PC-9 (cell line): Measurements from ENCODE around the gene SUGCT. TPM values are rescaled to one million over a fixed set of nuclear protein-coding genes. Genes with fewer than 3 reads are reported as not detected.
"Not testable (repeated sequence)": the region's sequence is repeated elsewhere in the genome, so short reads cannot be mapped to it uniquely, and the experiment has no call there.

Experiments used
- BruUV-seq: library from RNA; stranded (reverse); fragments of 400-500 nt; replicated peaks from 2 replicates; lab custom pipeline; 2021; lab: Mats Ljungman, UMichigan
- CTCF ChIA-PET: fragments of 300-600 bp; sonication (Branson Sonifier 250); formaldehyde crosslinking; loops from one replicate; lab custom pipeline; 2022; ENCODE audit warnings: antibody characterized with exemption; lab: Charles Lee
- POLR2A ChIA-PET: fragments of 300-600 bp; sonication (Branson Sonifier 250); formaldehyde crosslinking; loops from one replicate; lab custom pipeline; 2022; ENCODE audit warnings: antibody characterized with exemption; ENCODE audit not compliant: unreplicated experiment; lab: Charles Lee
- DNase-seq, 2 experiments: peaks; one replicate each; pipeline versions ENCODE4 v3.0.0 to v3.0.0-alpha.2; 2015 to 2022; ENCODE audit warnings: mixed read lengths in 1 of 2
- H2AFZ ChIP-seq: fragments of 200-600 bp; sonication (generic); 2 replicates; pipeline ENCODE4 v1.8.1; 2017; ENCODE audit warnings: antibody characterized with exemption
- H3F3A ChIP-seq: fragments of 200-600 bp; sonication (generic); 2 replicates; pipeline ENCODE4 v1.8.1; 2017; ENCODE audit warnings: antibody characterized with exemption, mild to moderate bottlenecking, low read depth; ENCODE audit not compliant: insufficient read depth
- H3K27ac ChIP-seq: fragments of 200-600 bp; sonication (generic); 2 replicates; pipeline ENCODE4 v1.6.1; 2016; ENCODE audit warnings: mixed run types
- H3K27me3 ChIP-seq: fragments of 200-600 bp; sonication (generic); 2 replicates; pipeline ENCODE4 v1.6.1; 2016; ENCODE audit warnings: low read depth, mixed run types; ENCODE audit not compliant: insufficient read depth
- H3K36me3 ChIP-seq: fragments of 200-600 bp; sonication (generic); 2 replicates; pipeline ENCODE4 v1.6.1; 2016; ENCODE audit warnings: low read depth, mixed run types
- H3K4me1 ChIP-seq: fragments of 200-600 bp; sonication (generic); replicated peaks from 2 replicates; pipeline ENCODE4 v1.6.1; 2016; ENCODE audit warnings: mixed run types; ENCODE audit not compliant: insufficient read depth
- H3K4me2 ChIP-seq: fragments of 200-600 bp; sonication (generic); 2 replicates; pipeline ENCODE4 v1.6.1; 2017; ENCODE audit warnings: mixed run types
- H3K4me3 ChIP-seq: fragments of 200-600 bp; sonication (generic); 2 replicates; pipeline ENCODE4 v1.6.1; 2016; ENCODE audit warnings: mixed run types
- H3K79me2 ChIP-seq: fragments of 200-600 bp; sonication (generic); 2 replicates; pipeline ENCODE4 v1.6.1; 2017; ENCODE audit warnings: low read depth, mixed run types
- H3K9me2 ChIP-seq: fragments of 200-600 bp; sonication (generic); 2 replicates; pipeline ENCODE4 v1.8.1; 2017; ENCODE audit warnings: mild to moderate bottlenecking; ENCODE audit not compliant: insufficient read depth
- H3K9me3 ChIP-seq: fragments of 200-600 bp; sonication (generic); 2 replicates; pipeline ENCODE4 v1.8.1; 2016; ENCODE audit warnings: low read depth; ENCODE audit not compliant: insufficient read depth
- H4K20me1 ChIP-seq: fragments of 200-600 bp; sonication (generic); 2 replicates; pipeline ENCODE4 v1.8.1; 2017; ENCODE audit not compliant: insufficient read depth
- EZH2 ChIP-seq: fragments of 200-600 bp; sonication (generic); IDR thresholded peaks from 2 replicates; pipeline ENCODE4 v1.8.0; 2017; ENCODE audit warnings: antibody characterized with exemption, low read depth
- intact Hi-C: fragments of 100-400 bp; cut with micrococcal nuclease; formaldehyde crosslinking; loops from one replicate; pipeline ENCODE4 v1.10.0; 2022; ENCODE audit not compliant: unreplicated experiment
- total RNA-seq: library from RNA; stranded (reverse); gene quantifications from 2 replicates; pipeline ENCODE4 v1.2.3, GENCODE V29; 2021
- TF ChIP-seq, protein P1 (sequence below): fragments of 200-600 bp; sonication (generic); conservative IDR thresholded peaks from 2 replicates; pipeline ENCODE4 v1.6.1; 2017; ENCODE audit warnings: mixed run types, antibody characterized with exemption, mild to moderate bottlenecking, moderate library complexity

The SUGCT gene
- total RNA-seq, 1 experiment from 2014 or later = 3.5 TPM

DNA sequence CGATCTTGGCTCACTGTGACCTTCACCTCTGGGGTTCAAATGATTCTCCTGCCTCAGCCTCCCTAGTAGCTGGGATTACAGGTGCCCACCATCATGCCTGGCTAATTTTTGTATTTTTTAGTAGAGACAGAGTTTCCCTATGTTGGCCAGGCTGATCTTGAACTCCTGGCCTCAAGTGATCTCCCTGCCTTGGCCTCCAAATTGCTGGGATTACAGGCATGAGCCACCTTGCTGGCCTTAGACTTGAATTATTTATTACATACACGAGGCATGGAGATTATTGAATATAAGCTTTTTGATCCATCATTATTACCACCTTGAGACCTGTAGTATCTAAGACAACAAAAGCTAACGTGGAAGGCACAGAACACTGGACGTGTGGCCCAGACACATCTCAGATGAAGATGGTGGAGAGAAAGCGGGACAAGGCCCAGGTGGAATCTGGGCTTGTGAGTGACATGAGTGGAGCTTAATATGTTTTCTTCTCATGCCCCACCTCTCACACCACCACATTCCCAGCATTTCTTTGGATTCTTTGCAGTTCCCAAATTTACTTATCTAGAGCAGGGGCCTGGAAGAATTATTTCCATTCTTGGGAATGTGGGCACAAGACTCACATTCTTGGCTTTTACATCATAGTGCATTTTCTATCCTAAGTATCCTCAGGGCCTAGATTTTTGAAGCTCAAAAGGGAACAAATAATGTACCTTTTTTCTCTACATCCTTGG lies 76.6 kb downstream of the SUGCT start:
- H3K27me3 ChIP-seq = no peaks in the 10 kb centered on the region
- DNase-seq = peak in 1 of 2 experiments; percentile 13
- POLR2A ChIA-PET = interaction anchor here (0.6 kb wide), 1 partner anchor 1516 kb away, joined by 4 read pairs; no protein-coding TSS in a partner anchor
- H2AFZ ChIP-seq = no peak overlapping the region; the same call in 1 of the 2 replicates
- TF ChIP-seq EZH2 = no peak
- TF ChIP-seq, protein P1, sequence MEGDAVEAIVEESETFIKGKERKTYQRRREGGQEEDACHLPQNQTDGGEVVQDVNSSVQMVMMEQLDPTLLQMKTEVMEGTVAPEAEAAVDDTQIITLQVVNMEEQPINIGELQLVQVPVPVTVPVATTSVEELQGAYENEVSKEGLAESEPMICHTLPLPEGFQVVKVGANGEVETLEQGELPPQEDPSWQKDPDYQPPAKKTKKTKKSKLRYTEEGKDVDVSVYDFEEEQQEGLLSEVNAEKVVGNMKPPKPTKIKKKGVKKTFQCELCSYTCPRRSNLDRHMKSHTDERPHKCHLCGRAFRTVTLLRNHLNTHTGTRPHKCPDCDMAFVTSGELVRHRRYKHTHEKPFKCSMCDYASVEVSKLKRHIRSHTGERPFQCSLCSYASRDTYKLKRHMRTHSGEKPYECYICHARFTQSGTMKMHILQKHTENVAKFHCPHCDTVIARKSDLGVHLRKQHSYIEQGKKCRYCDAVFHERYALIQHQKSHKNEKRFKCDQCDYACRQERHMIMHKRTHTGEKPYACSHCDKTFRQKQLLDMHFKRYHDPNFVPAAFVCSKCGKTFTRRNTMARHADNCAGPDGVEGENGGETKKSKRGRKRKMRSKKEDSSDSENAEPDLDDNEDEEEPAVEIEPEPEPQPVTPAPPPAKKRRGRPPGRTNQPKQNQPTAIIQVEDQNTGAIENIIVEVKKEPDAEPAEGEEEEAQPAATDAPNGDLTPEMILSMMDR = no peak
- no peak overlapping the region for H3K27ac ChIP-seq
- H3K9me3 ChIP-seq = no peaks in the 10 kb centered on the region
- no peak overlapping the region for H3K4me3 ChIP-seq
- H3K79me2 ChIP-seq = no peaks in the 10 kb centered on the region
- no peaks in the 10 kb centered on the region for H4K20me1 ChIP-seq
- H3K9me2 ChIP-seq = no peaks in the 10 kb centered on the region
- BruUV-seq = no TSS peak
- no peak overlapping the region for H3K4me2 ChIP-seq
- CTCF ChIA-PET = no interaction called here
- H3K4me1 ChIP-seq = no peaks in the 10 kb centered on the region
- no peaks in the 10 kb centered on the region for H3F3A ChIP-seq
- H3K36me3 ChIP-seq = no peaks in the 10 kb centered on the region
- intact Hi-C loops = no loop called here

DNA sequence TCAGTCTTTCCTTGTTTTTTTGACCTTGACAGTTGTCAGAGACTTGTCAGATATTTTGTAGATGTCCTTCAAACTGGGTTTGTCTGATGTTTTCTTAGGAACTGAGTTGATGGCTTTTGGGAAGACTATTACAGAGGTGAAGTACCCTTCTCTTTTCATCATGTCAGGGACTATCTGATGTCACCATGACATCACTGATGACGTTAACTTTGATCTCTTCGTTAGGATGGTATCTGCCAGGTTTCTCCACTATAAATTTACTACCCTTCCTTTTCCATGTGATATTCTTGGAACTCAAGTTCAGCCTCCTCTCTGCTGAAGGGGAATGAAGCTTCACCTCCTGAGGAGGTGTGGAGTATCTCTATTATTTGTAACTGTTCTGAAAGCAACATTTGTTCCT lies 78.5 kb downstream of the SUGCT start:
- H2AFZ ChIP-seq = no peak overlapping the region
- CTCF ChIA-PET = interaction anchor here (0.6 kb wide), 1 partner anchor 72 kb away, joined by 3 read pairs; no protein-coding TSS in a partner anchor
- no peak for TF ChIP-seq EZH2
- TF ChIP-seq, protein P1 = no peak
- no peaks in the 10 kb centered on the region for H3F3A ChIP-seq
- H3K4me3 ChIP-seq = no peak overlapping the region
- no peaks in the 10 kb centered on the region for H3K36me3 ChIP-seq
- no peaks in the 10 kb centered on the region for H3K9me3 ChIP-seq
- no peaks in the 10 kb centered on the region for H4K20me1 ChIP-seq
- BruUV-seq = no TSS peak
- intact Hi-C loops = no loop called here
- DNase-seq = no peak
- H3K9me2 ChIP-seq = no peaks in the 10 kb centered on the region
- H3K27me3 ChIP-seq = no peaks in the 10 kb centered on the region
- no peaks in the 10 kb centered on the region for H3K4me1 ChIP-seq
- POLR2A ChIA-PET = no interaction called here
- no peaks in the 10 kb centered on the region for H3K79me2 ChIP-seq
- H3K27ac ChIP-seq = no peak overlapping the region
- no peak overlapping the region for H3K4me2 ChIP-seq

DNA sequence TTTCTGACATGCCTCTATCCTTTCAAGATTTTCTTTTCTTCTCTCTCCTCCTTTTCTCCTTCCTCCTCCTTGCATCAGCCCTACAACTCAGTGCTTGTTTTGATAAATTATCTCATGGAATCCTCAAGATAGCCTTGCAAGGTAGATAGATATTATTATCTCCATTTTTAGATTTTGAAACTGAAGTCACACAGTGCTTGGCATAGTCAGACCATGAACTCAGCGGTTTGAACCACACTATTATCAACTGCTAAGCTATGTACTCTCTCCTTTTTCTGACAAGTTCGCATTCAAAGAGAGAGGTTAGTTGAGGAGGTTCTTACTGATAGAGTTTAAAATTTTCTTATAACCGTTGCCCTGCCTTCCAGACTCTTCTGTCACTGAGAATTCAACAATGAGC lies 79.1 kb downstream of the SUGCT start:
- Histone ChIP-seq H3K79me2 (no peaks in the 10 kb centered on the region), H3K9me3 (no peaks in the 10 kb centered on the region), H2AFZ (no peak overlapping the region), H3K4me3 (no peak overlapping the region), H3K4me1 (no peaks in the 10 kb centered on the region), H3K4me2 (no peak overlapping the region), H4K20me1 (no peaks in the 10 kb centered on the region), H3K36me3 (no peaks in the 10 kb centered on the region), H3K27ac (no peak overlapping the region), H3K27me3 (no peaks in the 10 kb centered on the region), H3F3A (no peaks in the 10 kb centered on the region), H3K9me2 (no peaks in the 10 kb centered on the region)
- ChIA-PET POLR2A (no interaction called here), CTCF (interaction anchor here (0.6 kb wide), 1 partner anchor 73 kb away, joined by 3 read pairs; no protein-coding TSS in a partner anchor)
- no peak for DNase-seq
- TF ChIP-seq EZH2 = no peak
- TF ChIP-seq, protein P1 = no peak
- no TSS peak for BruUV-seq
- intact Hi-C loops = no loop called here

DNA sequence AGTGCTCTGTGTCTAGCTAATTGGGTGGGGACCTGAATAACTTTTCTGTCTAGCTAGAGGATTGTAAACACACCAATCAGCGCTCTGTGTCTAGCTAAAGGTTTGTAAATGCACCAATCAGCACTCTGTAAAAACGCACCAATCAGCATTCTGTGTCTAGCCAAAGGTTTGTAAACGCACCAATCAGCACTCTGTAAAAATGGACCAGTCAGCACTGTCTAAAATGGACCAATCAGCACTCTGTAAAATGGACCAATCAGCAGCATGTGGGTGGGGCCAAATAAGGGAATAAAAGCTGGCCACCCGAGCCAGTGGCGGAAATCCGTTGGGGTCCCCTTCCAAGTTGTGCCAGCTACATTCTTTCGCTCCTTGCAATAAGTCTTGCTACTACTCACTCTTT lies 83.8 kb downstream of the SUGCT start:
- H3K36me3 ChIP-seq, DNase-seq, CTCF ChIA-PET, H3K9me2 ChIP-seq, POLR2A ChIA-PET, H3K4me2 ChIP-seq, H3K79me2 ChIP-seq, H4K20me1 ChIP-seq, H3K27ac ChIP-seq, H3K9me3 ChIP-seq, BruUV-seq, H2AFZ ChIP-seq, H3K27me3 ChIP-seq, intact Hi-C loops, H3K4me3 ChIP-seq: not testable (repeated sequence)
- Histone ChIP-seq H3K4me1 (peaks cover 17% of the 10 kb centered on the region), H3F3A (peaks cover 12% of the 10 kb centered on the region)
